ENCODE results near the gene CBL.
"Not testable (repeated sequence)": the region's sequence is repeated elsewhere in the genome, so short reads cannot be mapped to it uniquely, and the experiment has no call there.

The CBL gene

GRCh38 chr11:119206511-119207414 lies 624 bp downstream of the CBL start:
- TF ChIP-seq POLR2AphosphoS5 (IDR thresholded peaks at IDR 0.05; ENCODE audit: low read depth, low read length), result no peak
- TF ChIP-seq SPI1 (IDR thresholded peaks at IDR 0.05; ENCODE audit: low read depth, low read length), result peak; percentile 36
- TF ChIP-seq TAF1 (IDR thresholded peaks at IDR 0.05; ENCODE audit: low read depth, low read length), result 0 out of 2 replicates have a peak, but pooled peaks have one; percentile 6
- no peak for TF ChIP-seq PAX5 (IDR thresholded peaks at IDR 0.05; ENCODE audit: insufficient read depth, low read length, severe bottlenecking)
- no peak for DNase-seq (ENCODE audit: insufficient read length, low spot score)
- peak; percentile 86 for FAIRE-seq

GRCh38 chr11:119207415-119207960 lies 1.3 kb downstream of the CBL start:
- TF ChIP-seq SPI1 (IDR thresholded peaks at IDR 0.05; ENCODE audit: low read depth, low read length), result peak; percentile 44
- TF ChIP-seq TAF1 (IDR thresholded peaks at IDR 0.05; ENCODE audit: low read depth, low read length), result no peak
- no peak for DNase-seq (ENCODE audit: insufficient read length, low spot score)
- no peak for FAIRE-seq

GRCh38 chr11:119209186-119209585 lies 3.0 kb downstream of the CBL start:
- FAIRE-seq (no peak), DNase-seq (ENCODE audit: insufficient read length, low spot score) (no peak)
- TF ChIP-seq POU2F2 (IDR thresholded peaks at IDR 0.05; ENCODE audit: low read depth, low read length), result no peak
- no peak for TF ChIP-seq SPI1 (IDR thresholded peaks at IDR 0.05; ENCODE audit: low read depth, low read length)
- TF ChIP-seq POLR2A (IDR thresholded peaks at IDR 0.05; ENCODE audit: low read depth, low read length), result no peak
- no peak for TF ChIP-seq TAF1 (IDR thresholded peaks at IDR 0.05; ENCODE audit: low read depth, low read length)
- no peak for TF ChIP-seq POLR2AphosphoS5 (IDR thresholded peaks at IDR 0.05; ENCODE audit: low read depth, low read length)
- no peak for TF ChIP-seq PAX5 (IDR thresholded peaks at IDR 0.05; ENCODE audit: insufficient read depth, low read length, severe bottlenecking)

GRCh38 chr11:119210050-119210449 lies 3.9 kb downstream of the CBL start:
- TF ChIP-seq POU2F2 (IDR thresholded peaks at IDR 0.05; ENCODE audit: low read depth, low read length) (no peak), TAF1 (IDR thresholded peaks at IDR 0.05; ENCODE audit: low read depth, low read length) (no peak), POLR2A (IDR thresholded peaks at IDR 0.05; ENCODE audit: low read depth, low read length) (no peak), SPI1 (IDR thresholded peaks at IDR 0.05; ENCODE audit: low read depth, low read length) (no peak), POLR2AphosphoS5 (IDR thresholded peaks at IDR 0.05; ENCODE audit: low read depth, low read length) (no peak), PAX5 (IDR thresholded peaks at IDR 0.05; ENCODE audit: insufficient read depth, low read length, severe bottlenecking) (no peak)
- DNase-seq (ENCODE audit: insufficient read length, low spot score) (no peak), FAIRE-seq (no peak)

- DNase-seq (ENCODE audit: insufficient read length, low spot score) (no peak), FAIRE-seq (no peak)
- no peak for TF ChIP-seq POLR2A (IDR thresholded peaks at IDR 0.05; ENCODE audit: low read depth, low read length)
- no peak for TF ChIP-seq PAX5 (IDR thresholded peaks at IDR 0.05; ENCODE audit: insufficient read depth, low read length, severe bottlenecking)
- no peak for TF ChIP-seq POLR2AphosphoS5 (IDR thresholded peaks at IDR 0.05; ENCODE audit: low read depth, low read length)
- no peak for TF ChIP-seq POU2F2 (IDR thresholded peaks at IDR 0.05; ENCODE audit: low read depth, low read length)
- no peak for TF ChIP-seq TAF1 (IDR thresholded peaks at IDR 0.05; ENCODE audit: low read depth, low read length)
- TF ChIP-seq SPI1 (IDR thresholded peaks at IDR 0.05; ENCODE audit: low read depth, low read length), result no peak
Observed at GRCh38 chr11:119218141-119218878, 12.2 kb downstream of the CBL start.

GRCh38 chr11:119222308-119222707 lies 16.2 kb downstream of the CBL start:
- no peak for FAIRE-seq
- TF ChIP-seq POLR2A (IDR thresholded peaks at IDR 0.05; ENCODE audit: low read depth, low read length) (no peak), TAF1 (IDR thresholded peaks at IDR 0.05; ENCODE audit: low read depth, low read length) (no peak), SPI1 (IDR thresholded peaks at IDR 0.05; ENCODE audit: low read depth, low read length) (no peak)

GRCh38 chr11:119222891-119223290 lies 16.8 kb downstream of the CBL start:
- no peak for DNase-seq (ENCODE audit: insufficient read length, low spot score)
- no peak for TF ChIP-seq POU2F2 (IDR thresholded peaks at IDR 0.05; ENCODE audit: low read depth, low read length)
- TF ChIP-seq TAF1 (IDR thresholded peaks at IDR 0.05; ENCODE audit: low read depth, low read length), result no peak
- TF ChIP-seq SPI1 (IDR thresholded peaks at IDR 0.05; ENCODE audit: low read depth, low read length), result no peak
- TF ChIP-seq PAX5 (IDR thresholded peaks at IDR 0.05; ENCODE audit: insufficient read depth, low read length, severe bottlenecking), result no peak
- no peak for TF ChIP-seq POLR2AphosphoS5 (IDR thresholded peaks at IDR 0.05; ENCODE audit: low read depth, low read length)
- no peak for TF ChIP-seq POLR2A (IDR thresholded peaks at IDR 0.05; ENCODE audit: low read depth, low read length)
- no peak for FAIRE-seq

More at GRCh38 chr11:119222308-119222707, 16.2 kb downstream of the CBL start:
- no peak for DNase-seq (ENCODE audit: insufficient read length, low spot score)

GRCh38 chr11:119223856-119224255 lies 17.7 kb downstream of the CBL start:
- no peak for TF ChIP-seq SPI1 (IDR thresholded peaks at IDR 0.05; ENCODE audit: low read depth, low read length)
- no peak for TF ChIP-seq PAX5 (IDR thresholded peaks at IDR 0.05; ENCODE audit: insufficient read depth, low read length, severe bottlenecking)
- no peak for TF ChIP-seq POLR2A (IDR thresholded peaks at IDR 0.05; ENCODE audit: low read depth, low read length)
- TF ChIP-seq TAF1 (IDR thresholded peaks at IDR 0.05; ENCODE audit: low read depth, low read length), result no peak
- no peak for TF ChIP-seq POU2F2 (IDR thresholded peaks at IDR 0.05; ENCODE audit: low read depth, low read length)
- no peak for TF ChIP-seq POLR2AphosphoS5 (IDR thresholded peaks at IDR 0.05; ENCODE audit: low read depth, low read length)
- FAIRE-seq (no peak), DNase-seq (ENCODE audit: insufficient read length, low spot score) (no peak)

- DNase-seq (ENCODE audit: insufficient read length, low spot score); FAIRE-seq: not testable (repeated sequence)
Observed at GRCh38 chr11:119228535-119229287, 22.6 kb downstream of the CBL start.

Measured in GM12891 (cell line).